ENCODE results near the gene EPB41L4B.

Gene EPB41L4B

DNA sequence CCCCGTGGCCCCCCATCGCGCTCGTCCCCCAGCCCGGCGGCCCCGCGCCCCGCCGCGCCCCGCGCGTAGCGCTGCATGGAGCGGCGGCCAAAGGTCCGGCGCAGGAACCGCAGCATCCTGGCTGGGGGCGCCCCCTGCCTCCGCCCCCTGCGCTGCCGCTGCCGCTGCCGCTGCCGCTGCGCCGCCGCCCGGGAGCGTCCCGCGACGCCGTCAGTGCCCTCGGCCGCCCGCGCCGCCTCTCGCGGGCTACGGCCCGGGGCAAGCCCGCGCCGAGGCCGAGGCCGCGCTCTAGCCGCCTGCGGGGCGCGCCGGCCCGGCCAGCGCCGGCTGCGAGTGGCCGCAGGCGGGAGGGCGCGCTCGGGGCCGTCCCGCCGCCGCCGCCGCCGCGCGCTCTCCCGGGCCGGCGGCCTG, 523 bp downstream of the EPB41L4B start:
- DNase-seq (no peak), ATAC-seq (no peak)

DNA sequence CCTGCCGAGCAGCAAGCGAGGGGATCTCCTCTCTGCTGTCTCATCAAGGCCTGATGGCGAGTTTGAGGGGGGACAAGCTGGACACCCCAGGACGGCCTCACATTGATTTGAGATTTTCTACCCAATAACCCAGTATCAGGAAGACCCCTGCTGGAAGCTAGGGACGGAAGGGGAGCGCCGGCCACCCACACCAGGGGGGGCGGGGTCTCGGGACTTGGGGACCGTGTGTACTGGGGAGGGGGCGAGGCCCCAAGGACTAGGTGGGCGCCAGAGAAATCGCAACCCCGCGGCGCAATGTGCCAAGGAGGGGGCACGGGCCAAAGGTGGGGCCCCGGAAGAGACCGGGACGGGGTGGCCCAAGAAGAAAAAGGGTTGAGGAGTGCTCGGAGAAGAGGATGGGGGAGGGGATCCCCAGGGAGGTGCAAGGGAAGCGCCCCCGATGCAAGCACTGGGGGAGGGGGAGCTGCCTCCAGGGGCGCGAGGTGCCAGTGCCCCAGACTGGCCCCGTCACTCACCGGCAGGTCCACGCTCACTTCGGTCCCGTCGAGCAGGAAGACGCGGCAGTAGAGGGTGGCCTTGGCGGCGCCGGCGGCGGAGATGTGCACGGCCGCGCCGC, 1.1 kb downstream of the EPB41L4B start:
- ATAC-seq (no peak), DNase-seq (peak; percentile 8)

GRCh38 chr9:109319017-109319625, 1.7 kb downstream of the EPB41L4B start:
- DNase-seq (no peak), ATAC-seq (no peak)

GRCh38 chr9:109317979-109318741, 2.7 kb downstream of the EPB41L4B start:
- ATAC-seq (no peak), DNase-seq (no peak)

DNA sequence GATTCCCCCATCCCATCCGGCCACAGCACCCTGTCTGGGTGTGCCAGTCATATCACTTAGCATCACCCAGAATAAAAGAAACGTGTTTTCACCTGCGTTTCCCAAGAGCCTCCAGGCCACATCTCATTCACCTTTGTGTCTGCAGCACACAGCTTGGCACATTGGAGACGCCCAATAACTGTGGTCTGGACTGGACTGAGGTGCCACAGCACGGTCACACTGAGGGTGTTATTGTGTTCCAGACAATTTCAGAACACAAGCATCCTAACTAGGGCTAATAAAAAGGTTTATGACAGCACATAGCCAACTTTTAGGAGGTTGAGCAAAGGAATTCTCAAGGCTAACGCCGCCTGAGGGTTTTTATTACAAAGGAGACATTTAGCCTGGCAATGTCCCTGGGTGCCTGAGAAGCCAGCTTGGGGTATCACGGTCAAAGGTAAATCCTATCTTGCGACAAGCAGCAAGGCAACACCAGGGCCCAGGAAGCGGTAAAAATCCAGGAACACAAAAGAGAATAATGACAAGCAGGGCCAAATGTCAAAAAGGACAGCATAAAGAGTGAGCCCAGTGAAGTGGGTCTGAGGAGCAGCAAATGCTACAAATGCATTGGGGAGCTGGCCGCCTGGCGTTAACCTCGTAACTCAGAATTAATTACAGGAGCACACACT, 3.4 kb downstream of the EPB41L4B start:
- DNase-seq (no peak), ATAC-seq (no peak)

DNA sequence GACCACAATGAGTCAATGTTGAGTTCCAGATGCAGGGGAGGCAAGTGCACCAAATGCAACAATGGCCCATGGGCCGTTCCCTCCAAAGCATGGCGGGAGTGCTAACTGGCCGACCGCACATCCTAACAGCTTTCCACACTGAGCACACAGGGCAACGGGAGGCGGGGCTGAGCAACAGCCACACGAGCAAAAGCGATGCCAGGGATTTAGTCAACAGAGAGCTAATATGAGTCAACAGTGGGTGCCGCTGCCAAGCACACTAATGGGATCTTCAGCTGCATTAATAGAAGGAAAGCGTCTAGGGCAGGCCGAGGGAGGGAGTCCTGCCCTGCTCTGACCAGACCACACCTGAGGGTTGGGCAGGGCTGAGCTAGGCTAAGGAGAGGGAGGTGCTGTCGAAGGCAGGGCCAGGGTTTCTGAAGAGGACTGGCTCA, 4.6 kb downstream of the EPB41L4B start:
- no peak for ATAC-seq
- no peak for DNase-seq

GRCh38 chr9:109315480-109316206, 5.2 kb downstream of the EPB41L4B start:
- ATAC-seq = no peak
- DNase-seq = no peak

- no peak for DNase-seq
- ATAC-seq = no peak
Observed at GRCh38 chr9:109314011-109314531, 6.8 kb downstream of the EPB41L4B start.

DNA sequence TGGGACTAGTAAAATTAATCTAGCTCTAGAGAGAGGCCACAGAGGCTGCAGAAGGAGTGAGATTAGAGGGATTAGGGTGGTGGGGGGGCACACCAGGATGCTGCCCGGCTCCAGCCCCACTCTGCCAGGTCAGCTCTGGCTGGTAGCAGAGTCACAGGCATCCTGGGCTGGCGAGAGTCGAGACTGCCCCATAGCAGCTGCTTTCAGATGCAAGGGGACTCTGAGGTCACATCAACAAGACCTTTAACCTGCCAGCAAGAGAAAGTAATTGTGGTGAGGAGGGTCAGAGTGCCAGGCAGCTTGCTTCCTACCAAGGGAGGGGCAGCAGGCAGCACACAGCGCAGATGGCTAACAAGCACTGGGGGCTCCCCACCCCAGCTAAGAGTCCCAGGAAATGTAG, 7.5 kb downstream of the EPB41L4B start:
- ATAC-seq (no peak), DNase-seq (no peak)

DNA sequence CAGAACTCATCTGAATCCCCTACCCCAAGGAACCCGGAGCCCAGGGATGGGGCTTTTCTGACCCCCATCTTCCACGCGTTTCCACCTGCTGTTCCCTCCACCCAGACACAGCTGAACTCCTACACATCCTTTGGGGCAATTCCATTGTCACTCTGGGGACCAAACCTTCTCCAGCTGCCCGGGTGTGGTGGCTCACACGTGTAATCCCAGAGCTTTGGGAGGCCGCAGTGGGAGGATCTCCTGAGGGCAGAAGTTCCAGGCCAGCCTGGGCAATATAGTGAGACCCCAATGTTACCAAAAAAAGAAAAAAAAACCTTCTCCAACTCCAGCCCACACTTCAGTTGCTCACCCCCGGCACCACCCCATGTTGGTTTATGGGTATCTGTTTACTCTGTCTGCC, 8.1 kb downstream of the EPB41L4B start:
- DNase-seq (no peak), ATAC-seq (no peak)

- DNase-seq (no peak), ATAC-seq (peak; percentile 67)
Observed at GRCh38 chr9:109311731-109312130, 9.1 kb downstream of the EPB41L4B start.

GRCh38 chr9:109311286-109311685, 9.6 kb downstream of the EPB41L4B start:
- DNase-seq = no peak

DNA sequence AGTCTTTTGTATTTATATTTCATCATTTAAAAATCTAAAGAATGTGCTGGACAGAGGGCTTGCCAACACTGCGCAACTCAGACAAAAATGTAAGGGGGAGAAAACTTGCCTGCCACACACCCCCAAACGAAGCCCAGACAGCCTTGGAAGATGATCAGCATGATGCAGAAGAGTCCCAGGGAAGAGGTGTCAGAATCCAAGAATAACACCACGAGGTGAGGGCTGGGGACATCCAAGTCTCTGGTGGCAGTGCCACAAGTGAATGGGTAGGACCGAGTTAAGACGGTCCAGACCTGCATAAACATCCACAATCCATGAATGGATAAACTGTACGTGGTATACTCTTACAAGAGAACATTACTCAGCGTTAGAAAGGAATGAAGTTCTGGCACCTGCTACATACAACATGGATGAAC, 10.4 kb downstream of the EPB41L4B start:
- ATAC-seq (no peak), DNase-seq (no peak)

More at GRCh38 chr9:109311286-109311685, 9.6 kb downstream of the EPB41L4B start:
- no peak for ATAC-seq

GRCh38 chr9:109309282-109309681, 11.6 kb downstream of the EPB41L4B start:
- ATAC-seq = no peak

DNA sequence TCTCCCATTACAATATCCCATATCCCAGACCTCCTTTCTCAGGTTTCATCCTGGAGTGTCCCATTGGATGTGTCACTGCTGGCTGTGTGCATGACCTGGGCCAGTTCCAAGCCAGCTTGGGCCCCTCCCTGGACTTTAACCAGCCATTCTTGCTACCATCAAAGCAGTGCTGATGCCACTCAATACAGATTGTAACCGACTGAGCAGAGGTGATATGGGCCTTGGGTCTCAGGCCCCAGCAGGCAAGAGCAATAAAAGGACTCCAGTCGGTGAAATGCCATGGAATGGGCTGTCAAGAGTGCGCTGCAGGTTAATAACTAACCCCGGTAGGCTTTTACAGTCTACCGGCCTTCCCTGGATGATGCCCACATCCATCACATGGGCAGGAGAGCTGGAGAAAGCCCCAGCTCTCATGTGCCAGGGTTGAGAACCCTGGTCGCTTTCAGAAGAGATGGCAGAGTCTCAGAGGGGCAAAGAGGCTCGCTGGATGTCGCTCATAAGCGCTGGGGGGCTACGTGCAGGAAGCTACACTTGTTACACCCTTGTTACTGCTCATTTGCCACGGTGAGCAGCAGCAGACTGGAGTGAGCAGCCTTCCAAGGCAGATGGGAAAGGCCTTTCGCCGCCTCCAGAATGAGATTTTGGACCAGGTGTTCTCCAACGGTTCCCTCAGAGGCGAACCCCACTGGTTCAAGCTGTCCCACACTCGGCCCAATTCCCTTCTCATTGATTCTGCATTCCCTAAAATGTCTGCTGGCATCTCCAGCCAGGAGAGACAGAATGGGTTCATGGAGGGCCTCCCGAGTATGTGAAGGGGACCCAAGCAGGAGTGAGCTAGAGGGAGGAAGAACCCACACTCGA, 13.2 kb downstream of the EPB41L4B start:
- ATAC-seq = no peak

More at GRCh38 chr9:109309282-109309681, 11.6 kb downstream of the EPB41L4B start:
- no peak for DNase-seq

GRCh38 chr9:109305801-109306200, 15.1 kb downstream of the EPB41L4B start:
- ATAC-seq (no peak), DNase-seq (no peak)

More for the DNA sequence above, 13.2 kb downstream of the EPB41L4B start:
- DNase-seq = no peak

GRCh38 chr9:109304347-109304746, 16.5 kb downstream of the EPB41L4B start:
- no peak for ATAC-seq
- DNase-seq = no peak

GRCh38 chr9:109303900-109304299, 17.0 kb downstream of the EPB41L4B start:
- no peak for ATAC-seq
- DNase-seq = no peak

- ATAC-seq (no peak), DNase-seq (no peak)
Observed at GRCh38 chr9:109302606-109303005, 18.3 kb downstream of the EPB41L4B start.

DNA sequence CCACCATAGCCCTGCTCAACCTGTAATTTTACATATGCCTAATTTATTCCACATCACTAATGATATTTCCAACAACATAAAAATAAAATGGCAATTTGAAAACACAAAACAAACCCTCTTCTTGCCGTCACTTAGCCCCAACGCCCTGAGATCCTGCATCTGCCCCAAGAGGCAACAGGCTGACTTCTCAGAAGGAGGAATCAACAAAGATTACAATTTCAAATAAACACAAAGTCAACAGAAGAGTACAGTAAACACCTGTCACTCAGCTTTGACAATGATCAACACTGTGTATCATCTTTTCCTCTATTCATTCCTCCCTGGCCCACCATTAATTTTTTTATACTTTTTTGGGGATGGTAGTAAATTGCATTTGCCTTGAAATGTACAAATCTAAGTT, 19.8 kb downstream of the EPB41L4B start:
- no peak for DNase-seq
- no peak for ATAC-seq

DNA sequence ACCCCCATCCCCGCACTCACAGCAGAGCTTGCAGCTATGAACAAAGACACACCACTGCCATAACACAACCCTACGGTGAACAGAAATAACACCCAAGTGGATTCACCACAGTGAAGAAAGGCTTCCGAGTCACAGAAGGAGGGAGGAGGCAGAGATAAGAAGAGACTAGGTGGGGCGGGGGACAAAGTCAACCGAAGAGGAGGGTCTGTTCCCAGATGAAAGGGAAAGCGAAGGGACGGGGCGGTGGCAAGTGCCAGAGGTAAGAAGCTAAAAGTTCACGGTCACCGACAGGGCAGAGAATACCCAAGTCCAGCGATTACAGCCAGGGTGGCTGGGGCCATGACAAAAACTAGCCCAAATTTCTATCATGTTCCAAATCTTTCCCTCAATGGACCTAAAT, 21.0 kb downstream of the EPB41L4B start:
- DNase-seq (no peak), ATAC-seq (no peak)

Measured in stimulated activated naive CD8-positive, alpha-beta T cell treated with anti-CD3 and anti-CD28 coated beads, Interleukin-15, Interleukin-2, amounts not matched to agents 100 U/mL and 50 U/mL, for 24 hours (primary cell).